Psoas muscle (tissue), 8 donors: ENCODE data around the gene LRRC4C. TPM values are rescaled to one million over a fixed set of nuclear protein-coding genes. Genes with fewer than 3 reads are reported as not detected.

Source experiments
- ATAC-seq, 4 donors: fragments of 200-7000 bp; cut with Tn5 transposase; one replicate each; pipeline ENCODE4 v1.9.1; 2020; ENCODE audit warnings: moderate library complexity in 3 of 4, mild to moderate bottlenecking in 2 of 4
- DNase-seq, 2 donors: peaks; one replicate each; pipeline ENCODE4 v3.0.0-alpha.2; 2020
- H3K27ac ChIP-seq: fragments of 200-600 bp; one replicate; pipeline ENCODE4 v1.8.0; 2022
- H3K27me3 ChIP-seq, 3 donors: fragments of 200-600 bp in 1 of 3; one replicate each; pipeline versions ENCODE4 v1.6.1 to v1.8.0; 2013 to 2022; ENCODE audit warnings: low read length in 2 of 3, mild to moderate bottlenecking in 2 of 3, moderate library complexity in 1 of 3; ENCODE audit not compliant: insufficient read depth in 3 of 3
- H3K36me3 ChIP-seq, 2 donors: fragments of 200-600 bp in 1 of 2; one replicate each; pipeline versions ENCODE4 v1.6.1 to v1.8.0; 2013 to 2022; ENCODE audit warnings: low read depth in 1 of 2, mild to moderate bottlenecking in 1 of 2, moderate library complexity in 1 of 2; ENCODE audit not compliant: insufficient read depth in 1 of 2
- H3K4me1 ChIP-seq: fragments of 200-600 bp; one replicate; pipeline ENCODE4 v1.8.0; 2022
- H3K4me3 ChIP-seq: fragments of 200-600 bp; one replicate; pipeline ENCODE4 v1.8.0; 2022; ENCODE audit warnings: mild to moderate bottlenecking
- H3K9me3 ChIP-seq: fragments of 200-600 bp; one replicate; pipeline ENCODE4 v1.8.0; 2022
- WGBS, 3 donors: extraction: QIAGEN DNeasy Blood & Tissue Kit; methylation state at CpG; one replicate each; pipeline versions ENCODE4 v1.1.6 to v1.1.7; 2013; 5-methylcytosine and 5-hydroxymethylcytosine counted together
- intact Hi-C, 2 donors: fragments of 100-400 bp; cut with DNase I; formaldehyde crosslinking; loops; one replicate each; pipeline versions ENCODE4 v1.11.0 to v1.14.2; 2022
- polyA plus RNA-seq, 3 donors: library from polyadenylated mRNA; stranded (reverse); fragments of 200-250 nt; gene quantifications; one replicate each; pipeline ENCODE4 v1.2.3, GENCODE V29; 2013
- total RNA-seq, 4 donors: library from RNA; stranded (reverse); fragmentation: NEBNext Ultra II Directional in 2 of 4; extraction: Animal tissue kit (Norgen Biotek cat#: 25700) in 2 of 4; gene quantifications; one replicate each; pipeline versions ENCODE4 v1.2.1 to v1.2.4, GENCODE V29; 2021 to 2023
- TF ChIP-seq, protein P1 (sequence below): fragments of 200-600 bp; IDR thresholded peaks from one replicate; pipeline ENCODE4 v1.8.0; 2022; ENCODE audit warnings: antibody characterized with exemption
- donor health status: healthy with polysubstance abuse.
- donor health status: DM: no; HTN: no; CAD: no; lungs with moderate emphysema.
- donor health status: Bipolar disorder and iron deficiency.
- donor health status: healthy.
- donor health status: DM: yes; HTN: yes; CAD: no.
- donor health status: DM: no; HTN: no; CAD: no.
- donor health status: DM: no; HTN: no; CAD: no.
- donor health status: DM: yes; HTN: yes; CAD: no.

The LRRC4C gene
- total and polyA plus RNA-seq, 7 donors = 0.04 to 0.34 (median 0.12) TPM; not detected in 1

DNA sequence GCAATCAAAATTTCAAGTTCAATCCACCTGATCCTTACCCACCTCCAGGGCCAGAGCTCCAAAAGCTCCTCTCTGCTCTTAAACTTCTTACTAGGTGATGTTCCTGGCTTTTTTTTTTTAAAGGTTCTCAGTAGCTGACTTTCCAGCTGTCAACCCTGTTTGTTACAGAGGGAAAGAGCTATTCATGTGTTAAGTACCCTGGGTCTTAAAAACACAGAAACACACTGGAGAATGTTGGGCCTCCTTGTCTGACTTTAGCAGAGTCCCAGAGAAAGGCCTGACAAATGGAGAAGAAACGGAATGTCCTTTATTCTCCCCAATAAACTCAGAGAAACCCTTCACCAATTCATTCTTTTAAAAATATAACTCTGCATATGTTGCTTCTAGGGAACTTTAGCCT is 3.2 kb downstream of the LRRC4C start:
- intact Hi-C loops = loop anchor here in 1 of 2 donors (5.0 kb wide), 1 partner anchor 1826 kb away; no protein-coding TSS in a partner anchor

DNA sequence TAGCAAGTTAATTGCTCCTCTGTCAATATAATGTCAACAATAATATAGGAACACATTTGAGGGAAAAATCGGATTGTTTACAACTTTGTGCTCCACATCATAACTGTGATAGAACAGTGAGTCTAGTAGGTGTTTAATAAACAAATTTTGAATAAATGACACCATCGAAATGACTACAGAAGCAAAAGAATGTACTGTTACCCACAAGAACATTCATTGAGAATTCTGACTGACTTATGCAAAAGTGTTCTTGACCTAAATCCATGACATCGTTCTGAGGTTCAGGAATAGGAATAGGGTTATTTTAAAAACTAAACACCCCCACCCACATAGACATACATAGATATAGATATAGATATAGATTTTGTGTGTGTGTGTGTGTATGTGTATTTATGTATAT is 8.4 kb downstream of the LRRC4C start:
- ATAC-seq (no peak), DNase-seq (no peak)
- Histone ChIP-seq H3K27me3 (no peaks in the 10 kb centered on the region), H3K27ac (no peak overlapping the region), H3K4me3 (no peak overlapping the region), H3K36me3 (no peaks in the 10 kb centered on the region), H3K4me1 (no peaks in the 10 kb centered on the region), H3K9me3 (no peaks in the 10 kb centered on the region)
- TF ChIP-seq, protein P1, sequence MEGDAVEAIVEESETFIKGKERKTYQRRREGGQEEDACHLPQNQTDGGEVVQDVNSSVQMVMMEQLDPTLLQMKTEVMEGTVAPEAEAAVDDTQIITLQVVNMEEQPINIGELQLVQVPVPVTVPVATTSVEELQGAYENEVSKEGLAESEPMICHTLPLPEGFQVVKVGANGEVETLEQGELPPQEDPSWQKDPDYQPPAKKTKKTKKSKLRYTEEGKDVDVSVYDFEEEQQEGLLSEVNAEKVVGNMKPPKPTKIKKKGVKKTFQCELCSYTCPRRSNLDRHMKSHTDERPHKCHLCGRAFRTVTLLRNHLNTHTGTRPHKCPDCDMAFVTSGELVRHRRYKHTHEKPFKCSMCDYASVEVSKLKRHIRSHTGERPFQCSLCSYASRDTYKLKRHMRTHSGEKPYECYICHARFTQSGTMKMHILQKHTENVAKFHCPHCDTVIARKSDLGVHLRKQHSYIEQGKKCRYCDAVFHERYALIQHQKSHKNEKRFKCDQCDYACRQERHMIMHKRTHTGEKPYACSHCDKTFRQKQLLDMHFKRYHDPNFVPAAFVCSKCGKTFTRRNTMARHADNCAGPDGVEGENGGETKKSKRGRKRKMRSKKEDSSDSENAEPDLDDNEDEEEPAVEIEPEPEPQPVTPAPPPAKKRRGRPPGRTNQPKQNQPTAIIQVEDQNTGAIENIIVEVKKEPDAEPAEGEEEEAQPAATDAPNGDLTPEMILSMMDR = no peak
- 55 to 74% (median 72%) methylated on average over 3 of the region's 3 CpGs for WGBS, 3 donors
- intact Hi-C loops = no loop called here

More for the DNA sequence above, 3.2 kb downstream of the LRRC4C start:
- H3K36me3 ChIP-seq = no peaks in the 10 kb centered on the region
- H3K27ac ChIP-seq = no peak overlapping the region
- H3K4me1 ChIP-seq = no peaks in the 10 kb centered on the region
- WGBS, 3 donors = 11 to 27% (median 19%) methylated on average over 1 of the region's 1 CpG
- H3K27me3 ChIP-seq = no peaks in the 10 kb centered on the region
- TF ChIP-seq, protein P1 = no peak
- no peak for ATAC-seq
- no peaks in the 10 kb centered on the region for H3K9me3 ChIP-seq
- H3K4me3 ChIP-seq = no peak overlapping the region
- no peak for DNase-seq

DNA sequence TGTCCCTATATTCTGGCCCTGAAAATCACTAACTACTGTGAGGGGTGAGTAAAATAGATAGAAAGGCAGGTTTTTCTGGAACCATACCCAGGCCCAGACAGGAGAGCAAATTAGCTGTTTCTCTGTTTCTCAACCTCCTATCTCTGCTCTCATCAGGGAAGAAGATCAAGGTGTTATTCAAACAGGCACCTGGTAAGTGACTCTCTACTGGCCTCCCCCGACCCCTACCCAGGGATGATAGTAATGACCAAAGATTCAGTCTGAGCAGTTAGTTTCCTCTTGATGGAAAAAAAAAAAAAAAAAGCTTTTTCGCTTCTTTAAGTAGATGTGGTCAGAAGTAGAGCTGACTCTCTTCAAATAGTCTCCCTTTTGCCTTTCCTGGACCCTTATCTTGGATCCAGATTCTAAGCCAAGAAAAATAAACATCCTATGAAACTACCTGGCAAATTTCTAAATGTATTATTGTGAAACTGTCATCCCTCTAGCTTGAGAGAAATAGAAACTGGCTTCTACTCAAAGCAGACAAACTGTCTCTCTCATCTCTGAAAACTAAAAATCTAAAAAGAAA is 9.9 kb downstream of the LRRC4C start:
- Histone ChIP-seq H3K9me3 (no peaks in the 10 kb centered on the region), H3K27me3 (no peaks in the 10 kb centered on the region), H3K36me3 (no peaks in the 10 kb centered on the region), H3K27ac (no peak overlapping the region), H3K4me1 (no peaks in the 10 kb centered on the region), H3K4me3 (no peak overlapping the region)
- intact Hi-C loops = no loop called here
- no peak for ATAC-seq
- no peak for DNase-seq
- WGBS, 3 donors = 58 to 66% (median 64%) methylated on average over 2 of the region's 2 CpGs
- TF ChIP-seq, protein P1 = no peak

DNA sequence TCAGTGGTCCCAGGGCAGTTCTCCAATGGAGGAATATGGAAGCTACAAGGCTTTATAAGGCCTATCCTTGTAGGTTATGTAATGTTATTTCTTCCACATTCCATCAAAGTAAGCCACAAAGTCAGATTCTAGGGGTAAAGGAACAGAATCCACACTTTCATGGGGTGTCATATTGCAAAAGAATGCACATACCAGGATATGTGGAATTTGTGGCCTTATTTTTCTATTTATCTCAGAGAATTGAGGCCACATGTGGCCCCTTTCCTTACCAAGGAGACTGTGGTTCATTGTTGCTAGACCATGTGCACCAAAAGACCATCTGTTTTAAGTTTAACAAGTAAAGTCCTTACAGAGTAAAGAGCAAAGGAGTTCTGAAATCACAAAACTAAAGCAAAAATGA is 12.9 kb downstream of the LRRC4C start:
- no peaks in the 10 kb centered on the region for H3K9me3 ChIP-seq
- no peak overlapping the region for H3K4me3 ChIP-seq
- H3K4me1 ChIP-seq = no peaks in the 10 kb centered on the region
- H3K36me3 ChIP-seq = no peaks in the 10 kb centered on the region
- TF ChIP-seq, protein P1 = no peak
- no peak for DNase-seq
- H3K27me3 ChIP-seq = no peaks in the 10 kb centered on the region
- ATAC-seq = no peak
- no peak overlapping the region for H3K27ac ChIP-seq
- intact Hi-C loops = no loop called here

DNA sequence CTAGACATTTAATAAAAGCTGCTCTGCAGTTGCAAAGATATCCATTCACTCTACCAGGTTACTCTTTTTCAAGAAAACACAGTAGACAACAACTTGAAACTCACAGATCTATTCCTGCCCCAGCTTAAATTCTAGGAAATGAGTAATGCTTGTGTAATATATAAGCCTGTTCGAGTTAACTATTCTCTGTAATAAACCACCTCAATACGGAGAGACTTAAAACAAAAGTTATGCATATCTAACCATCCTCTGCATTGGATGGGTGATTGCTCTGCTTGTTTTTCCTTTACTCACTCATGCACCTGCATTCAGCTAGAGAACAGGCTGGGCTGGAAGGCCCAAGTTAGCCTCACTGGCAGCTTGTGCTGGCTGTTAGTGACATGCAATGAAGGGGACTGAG is 13.3 kb downstream of the LRRC4C start:
- Histone ChIP-seq H3K27ac (no peak overlapping the region), H3K36me3 (no peaks in the 10 kb centered on the region), H3K27me3 (no peaks in the 10 kb centered on the region), H3K4me1 (no peaks in the 10 kb centered on the region), H3K9me3 (no peaks in the 10 kb centered on the region), H3K4me3 (no peak overlapping the region)
- intact Hi-C loops = no loop called here
- TF ChIP-seq, protein P1 = no peak
- DNase-seq (no peak), ATAC-seq (no peak)
- WGBS, 3 donors = 71 to 76% (median 72%) methylated on average over 2 of the region's 2 CpGs
